HG03460 (cell line): Measurements from ENCODE around the gene FOLR2.
"Not testable (repeated sequence)": the region's sequence is repeated elsewhere in the genome, so short reads cannot be mapped to it uniquely, and the experiment has no call there.

Source experiments
- ATAC-seq: cut with Tn5 transposase; IDR thresholded peaks from one replicate; pipeline ENCODE4 v1.9.1; 2021; ENCODE audit not compliant: unreplicated experiment

Gene FOLR2

GRCh38 chr11:72266960-72267359, 50.4 kb downstream of the FOLR2 start:
- not testable (repeated sequence) for ATAC-seq

DNA sequence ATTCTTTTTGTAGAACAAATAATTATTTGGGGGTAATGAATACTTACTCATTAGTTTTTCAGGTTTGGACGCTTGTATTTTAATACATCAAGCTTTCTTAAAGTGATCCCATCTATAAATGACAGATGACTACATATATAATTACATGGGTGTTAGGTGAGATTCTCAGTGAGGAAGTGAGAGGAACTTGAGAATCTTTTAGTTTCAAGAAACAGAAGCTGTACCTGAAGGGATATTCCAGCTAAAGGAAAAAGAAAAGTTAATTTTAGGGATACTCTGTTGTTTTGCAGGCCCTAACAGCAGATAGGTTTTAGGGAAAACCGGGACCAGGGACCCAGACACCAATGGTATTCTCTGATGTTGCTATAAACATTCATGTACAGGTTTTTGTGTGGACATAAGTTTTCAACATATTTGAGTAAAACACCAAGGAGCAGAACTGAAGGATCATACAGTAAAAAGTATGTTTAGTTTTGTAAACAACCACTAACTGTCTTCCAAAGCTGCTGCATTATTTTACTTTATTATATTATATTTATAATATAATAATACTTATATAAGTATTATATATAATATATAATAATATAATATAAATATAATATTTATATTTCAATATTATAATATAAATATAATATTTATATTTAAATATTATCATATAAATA, 51.5 kb downstream of the FOLR2 start:
- ATAC-seq = no peak
